PFSK-1 (cell line): Measurements from ENCODE around the gene ATP11A.

Experiments used
- FOXP2 ChIP-seq: optimal IDR thresholded peaks from 2 replicates; pipeline ENCODE3; 2011; ENCODE audit warnings: borderline replicate concordance, control low read depth, inconsistent platforms; ENCODE audit not compliant: insufficient read depth; ENCODE audit errors: extremely low read length, extremely low read depth
- POLR2AphosphoS5 ChIP-seq: IDR thresholded peaks from 2 replicates; pipeline ENCODE4 v1.6.1; 2012; ENCODE audit warnings: low read depth, mild to moderate bottlenecking, control low read depth, low read length, moderate library complexity
- SIN3A ChIP-seq: IDR thresholded peaks from 2 replicates; pipeline ENCODE4 v1.6.1; 2012; ENCODE audit warnings: mild to moderate bottlenecking, low read length, moderate library complexity, borderline replicate concordance; ENCODE audit not compliant: insufficient read depth
- TAF1 ChIP-seq: IDR thresholded peaks from 2 replicates; pipeline ENCODE4 v1.6.1; 2012; ENCODE audit warnings: low read length, control low read depth, borderline replicate concordance; ENCODE audit not compliant: insufficient read depth
- TF ChIP-seq, protein P1 (sequence below), 2 experiments: IDR thresholded peaks; 2 replicates each; pipeline versions ENCODE4 v1.6.1 to v1.8.0; 2011 to 2012; ENCODE audit warnings: low read depth in 2 of 2, low read length in 2 of 2, control low read depth in 1 of 2, inconsistent platforms in 1 of 2, mild to moderate bottlenecking in 1 of 2, moderate library complexity in 1 of 2; ENCODE audit not compliant: insufficient read depth in 1 of 2

ATP11A gene

DNA sequence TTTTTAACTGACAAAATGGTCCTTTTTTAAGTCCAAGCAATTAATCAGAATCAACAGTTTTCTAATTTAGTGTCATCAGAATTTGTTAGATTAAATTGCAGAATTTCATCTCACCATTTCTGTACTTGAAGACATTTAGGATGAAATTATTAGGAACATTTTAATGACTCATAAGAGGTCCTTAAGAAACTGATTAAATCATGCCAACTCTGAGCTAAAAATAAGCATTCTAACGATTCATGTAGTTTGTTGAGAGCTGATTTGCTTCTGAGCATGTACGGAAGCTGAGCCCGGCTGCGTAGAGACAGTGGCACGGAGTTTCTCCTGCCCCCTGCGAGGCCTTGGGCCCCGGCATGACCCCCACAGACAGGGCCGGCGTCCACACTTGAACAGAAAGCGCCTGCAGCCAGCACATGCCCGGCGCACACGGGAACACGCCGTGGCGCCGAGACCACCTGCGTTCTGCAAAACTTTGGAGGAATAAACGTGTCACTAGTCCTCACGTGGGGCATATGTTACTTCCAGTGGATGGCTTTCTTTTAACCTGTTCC is 189.5 kb downstream of the ATP11A start:
- TF ChIP-seq SIN3A: no peak
- TF ChIP-seq FOXP2: no peak
- TF ChIP-seq POLR2AphosphoS5: no peak
- TF ChIP-seq, protein P1, sequence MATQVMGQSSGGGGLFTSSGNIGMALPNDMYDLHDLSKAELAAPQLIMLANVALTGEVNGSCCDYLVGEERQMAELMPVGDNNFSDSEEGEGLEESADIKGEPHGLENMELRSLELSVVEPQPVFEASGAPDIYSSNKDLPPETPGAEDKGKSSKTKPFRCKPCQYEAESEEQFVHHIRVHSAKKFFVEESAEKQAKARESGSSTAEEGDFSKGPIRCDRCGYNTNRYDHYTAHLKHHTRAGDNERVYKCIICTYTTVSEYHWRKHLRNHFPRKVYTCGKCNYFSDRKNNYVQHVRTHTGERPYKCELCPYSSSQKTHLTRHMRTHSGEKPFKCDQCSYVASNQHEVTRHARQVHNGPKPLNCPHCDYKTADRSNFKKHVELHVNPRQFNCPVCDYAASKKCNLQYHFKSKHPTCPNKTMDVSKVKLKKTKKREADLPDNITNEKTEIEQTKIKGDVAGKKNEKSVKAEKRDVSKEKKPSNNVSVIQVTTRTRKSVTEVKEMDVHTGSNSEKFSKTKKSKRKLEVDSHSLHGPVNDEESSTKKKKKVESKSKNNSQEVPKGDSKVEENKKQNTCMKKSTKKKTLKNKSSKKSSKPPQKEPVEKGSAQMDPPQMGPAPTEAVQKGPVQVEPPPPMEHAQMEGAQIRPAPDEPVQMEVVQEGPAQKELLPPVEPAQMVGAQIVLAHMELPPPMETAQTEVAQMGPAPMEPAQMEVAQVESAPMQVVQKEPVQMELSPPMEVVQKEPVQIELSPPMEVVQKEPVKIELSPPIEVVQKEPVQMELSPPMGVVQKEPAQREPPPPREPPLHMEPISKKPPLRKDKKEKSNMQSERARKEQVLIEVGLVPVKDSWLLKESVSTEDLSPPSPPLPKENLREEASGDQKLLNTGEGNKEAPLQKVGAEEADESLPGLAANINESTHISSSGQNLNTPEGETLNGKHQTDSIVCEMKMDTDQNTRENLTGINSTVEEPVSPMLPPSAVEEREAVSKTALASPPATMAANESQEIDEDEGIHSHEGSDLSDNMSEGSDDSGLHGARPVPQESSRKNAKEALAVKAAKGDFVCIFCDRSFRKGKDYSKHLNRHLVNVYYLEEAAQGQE (IDR thresholded peaks at IDR 0.05; ENCODE audit: insufficient read depth in 1 of 2, low read depth in 2 of 2, low read length in 2 of 2): no peak
- TF ChIP-seq TAF1: no peak

DNA sequence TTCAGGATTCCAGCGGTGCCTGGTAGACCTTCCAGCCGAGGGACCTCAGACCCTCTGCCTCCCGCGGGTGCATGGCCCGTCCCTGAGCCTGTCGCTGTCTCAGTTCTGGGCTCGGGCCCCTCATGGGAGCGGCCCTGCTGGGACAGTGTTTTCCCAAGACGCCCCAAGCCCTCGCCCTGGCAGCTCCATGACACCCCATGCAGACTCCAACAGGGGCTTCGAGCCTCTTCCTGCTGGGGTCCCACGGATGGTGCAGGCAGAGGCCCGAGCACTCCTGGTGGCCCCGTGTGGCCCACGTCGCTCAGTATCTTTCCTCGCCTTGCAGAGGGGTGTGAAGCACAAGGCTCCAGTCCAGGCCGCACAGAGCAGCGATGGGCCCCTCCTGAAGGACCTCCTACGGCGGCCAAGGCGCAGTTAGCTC is 190.4 kb downstream of the ATP11A start:
- TF ChIP-seq SIN3A (no peak), FOXP2 (no peak), TAF1 (no peak), POLR2AphosphoS5 (no peak)
- TF ChIP-seq, protein P1 (IDR thresholded peaks at IDR 0.05; ENCODE audit: insufficient read depth in 1 of 2, low read depth in 2 of 2, low read length in 2 of 2): no peak

DNA sequence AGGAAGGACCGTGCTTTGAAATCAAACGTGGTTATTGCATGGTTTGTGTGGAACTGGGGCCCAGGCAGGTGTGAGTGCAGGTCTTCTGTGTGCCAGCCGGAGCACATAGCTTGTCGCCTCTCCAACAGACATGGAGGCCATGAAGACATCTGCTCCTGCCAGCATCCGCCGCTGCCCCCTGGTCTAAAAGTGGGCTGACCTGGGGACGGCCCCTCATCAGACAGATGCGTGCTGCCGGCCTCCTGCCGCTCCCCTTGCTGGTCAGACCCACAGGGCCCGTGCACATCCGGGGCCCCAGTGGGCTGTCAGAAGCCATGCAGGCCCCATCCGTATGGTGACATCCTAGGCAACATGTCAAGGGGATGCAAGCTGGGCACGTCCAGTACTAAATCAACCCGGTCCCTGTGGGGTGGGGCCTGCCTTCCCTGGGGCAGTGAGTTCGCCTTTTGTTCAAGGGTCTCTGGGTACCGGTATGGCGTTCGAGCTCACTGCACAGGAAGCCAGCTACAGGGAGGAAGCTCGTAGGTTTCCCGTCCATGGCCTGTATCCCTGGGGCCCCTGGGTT is 191.2 kb downstream of the ATP11A start:
- TF ChIP-seq POLR2AphosphoS5: no peak
- no peak for TF ChIP-seq TAF1
- no peak for TF ChIP-seq FOXP2
- TF ChIP-seq, protein P1 (IDR thresholded peaks at IDR 0.05; ENCODE audit: insufficient read depth in 1 of 2, low read depth in 2 of 2, low read length in 2 of 2): no peak
- no peak for TF ChIP-seq SIN3A

DNA sequence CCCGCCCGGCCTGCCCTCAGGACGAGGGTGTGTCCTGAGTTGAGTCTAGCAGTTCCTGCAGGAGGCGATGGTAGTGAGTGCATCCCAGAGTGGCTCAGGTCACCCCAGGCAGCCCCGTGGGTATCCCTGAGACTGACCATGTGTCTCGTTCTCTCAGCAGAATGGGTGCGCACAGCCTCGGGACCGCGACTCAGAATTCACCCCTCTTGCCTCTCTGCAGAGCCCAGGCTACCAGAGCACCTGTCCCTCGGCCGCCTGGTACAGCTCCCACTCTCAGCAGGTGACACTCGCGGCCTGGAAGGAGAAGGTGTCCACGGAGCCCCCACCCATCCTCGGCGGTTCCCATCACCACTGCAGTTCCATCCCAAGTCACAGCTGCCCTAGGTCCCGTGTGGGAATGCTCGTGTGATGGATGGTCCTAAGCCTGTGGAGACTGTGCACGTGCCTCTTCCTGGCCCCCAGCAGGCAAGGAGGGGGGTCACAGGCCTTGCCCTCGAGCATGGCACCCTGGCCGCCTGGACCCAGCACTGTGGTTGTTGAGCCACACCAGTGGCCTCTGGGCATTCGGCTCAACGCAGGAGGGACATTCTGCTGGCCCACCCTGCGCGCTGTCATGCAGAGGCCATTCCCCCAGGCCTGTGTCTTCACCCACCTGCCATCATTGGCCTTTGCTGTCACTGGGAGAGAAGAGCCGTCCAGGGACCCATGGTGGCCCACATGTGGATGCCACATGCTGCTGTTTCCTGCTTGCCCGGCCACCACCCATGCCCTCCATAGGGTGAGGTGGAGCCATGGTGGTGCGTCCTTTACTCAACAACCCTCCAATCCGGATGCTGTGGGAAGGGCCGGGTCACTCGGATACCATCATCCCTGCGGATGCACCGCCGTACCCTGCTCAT is 192.1 kb downstream of the ATP11A start:
- TF ChIP-seq POLR2AphosphoS5 (no peak), SIN3A (no peak), TAF1 (no peak), FOXP2 (no peak)
- TF ChIP-seq, protein P1 (IDR thresholded peaks at IDR 0.05; ENCODE audit: insufficient read depth in 1 of 2, low read depth in 2 of 2, low read length in 2 of 2): no peak
